ENCODE data around the gene GPC1.

GPC1 gene

GRCh38 chr2:240397924-240398645 is 37.4 kb upstream of the GPC1 start:
- DNase-seq, result peak in 1 of 2 donors; percentile 11

GRCh38 chr2:240398661-240399267 is 36.7 kb upstream of the GPC1 start:
- peak in 1 of 2 donors; percentile 9 for DNase-seq

GRCh38 chr2:240399419-240400324 is 35.8 kb upstream of the GPC1 start:
- peak in 1 of 2 donors; percentile 14 for DNase-seq

- DNase-seq, result peak in 1 of 2 donors; percentile 9
Observed at GRCh38 chr2:240400371-240401161, 34.9 kb upstream of the GPC1 start.

GRCh38 chr2:240401308-240401707 is 34.2 kb upstream of the GPC1 start:
- DNase-seq, result peak in 1 of 2 donors; percentile 1

- DNase-seq, result peak in 1 of 2 donors; percentile 14
Observed at GRCh38 chr2:240401781-240402551, 33.5 kb upstream of the GPC1 start.

- peak; percentile 17 to 28 for DNase-seq
Observed at GRCh38 chr2:240402566-240403272, 32.7 kb upstream of the GPC1 start.

GRCh38 chr2:240403396-240404104 is 31.9 kb upstream of the GPC1 start:
- peak in 1 of 2 donors; percentile 16 for DNase-seq

- peak in 1 of 2 donors; percentile 4 for DNase-seq
Observed at GRCh38 chr2:240404174-240404852, 31.1 kb upstream of the GPC1 start.

GRCh38 chr2:240405133-240405532 is 30.3 kb upstream of the GPC1 start:
- peak in 1 of 2 donors; percentile 9 for DNase-seq

- no peak for DNase-seq
Observed at GRCh38 chr2:240405684-240406313, 29.7 kb upstream of the GPC1 start.

- DNase-seq, result no peak
Observed at GRCh38 chr2:240407090-240407489, 28.4 kb upstream of the GPC1 start.

GRCh38 chr2:240410004-240410403 is 25.5 kb upstream of the GPC1 start:
- DNase-seq, result no peak

- DNase-seq, result no peak
Observed at GRCh38 chr2:240410808-240411207, 24.7 kb upstream of the GPC1 start.

- DNase-seq, result no peak
Observed at GRCh38 chr2:240411261-240412160, 24.0 kb upstream of the GPC1 start.

GRCh38 chr2:240412211-240412861 is 23.1 kb upstream of the GPC1 start:
- DNase-seq, result no peak

GRCh38 chr2:240412975-240413812 is 22.3 kb upstream of the GPC1 start:
- no peak for DNase-seq

Measured in stimulated activated CD4-positive, alpha-beta T cell treated with anti-CD3 and anti-CD28 coated beads, Interleukin-2, amount 100 ng/mL, for 24 hours (primary cell).